Subcutaneous adipose tissue (tissue), 4 donors: ENCODE results near the gene IL26. TPM values are rescaled to one million over a fixed set of nuclear protein-coding genes. Genes with fewer than 3 reads are reported as not detected.

Experiments used
- CTCF ChIP-seq: fragments of 450-650 bp; IDR thresholded peaks from one replicate; pipeline ENCODE4 v1.5.1; 2016; ENCODE audit warnings: low read depth, mild to moderate bottlenecking, control low read depth, antibody characterized with exemption, moderate library complexity
- total RNA-seq, 4 donors: library from RNA; depleted of rRNA; stranded (reverse); fragments of >200 nt; gene quantifications; one replicate each; pipeline ENCODE4 v1.1.0, GENCODE V29; 2016

The IL26 gene
- total RNA-seq, 4 donors from 2014 or later, result not detected

- no peak for TF ChIP-seq CTCF
Observed at GRCh38 chr12:68177562-68177961, 48.0 kb downstream of the IL26 start.

GRCh38 chr12:68176257-68176656 is 49.4 kb downstream of the IL26 start:
- TF ChIP-seq CTCF, result no peak

- TF ChIP-seq CTCF, result no peak
Observed at GRCh38 chr12:68175557-68176061, 50.0 kb downstream of the IL26 start.

GRCh38 chr12:68173792-68174191 is 51.8 kb downstream of the IL26 start:
- TF ChIP-seq CTCF, result no peak

- no peak for TF ChIP-seq CTCF
Observed at GRCh38 chr12:68170726-68171125, 54.9 kb downstream of the IL26 start.

GRCh38 chr12:68169213-68169889 is 56.3 kb downstream of the IL26 start:
- TF ChIP-seq CTCF, result no peak

- no peak for TF ChIP-seq CTCF
Observed at GRCh38 chr12:68166317-68166831, 59.2 kb downstream of the IL26 start.
